Measurements from ENCODE around the gene TMPRSS6. TPM values are rescaled to one million over a fixed set of nuclear protein-coding genes. Genes with fewer than 3 reads are reported as not detected.

TMPRSS6 gene
- total RNA-seq, 1 donor from 2014 or later = not detected

GRCh38 chr22:37111156-37111717 lies 1.7 kb upstream of the TMPRSS6 start:
- no peak for TF ChIP-seq POLR2A (IDR thresholded peaks at IDR 0.05)
- TF ChIP-seq POLR2AphosphoS5 (IDR thresholded peaks at IDR 0.05; ENCODE audit: insufficient read depth in 1 of 2, low read depth in 1 of 2) = no peak
- no peak for TF ChIP-seq CTCF (IDR thresholded peaks at IDR 0.05)
- no peak overlapping the region for H3K27ac ChIP-seq
- no peak for DNase-seq (ENCODE audit: extremely low spot score in 2 of 2)
- no peaks in the 10 kb centered on the region for H3K27me3 ChIP-seq
- no peaks in the 10 kb centered on the region for H3K4me1 ChIP-seq
- H3K4me3 ChIP-seq = no peak overlapping the region
- no peaks in the 10 kb centered on the region for H3K9me3 ChIP-seq
- intact Hi-C loops (cut with DNase I) = no loop called here
- H3K36me3 ChIP-seq = no peaks in the 10 kb centered on the region

- Histone ChIP-seq H3K36me3 (no peaks in the 10 kb centered on the region), H3K27ac (no peak overlapping the region), H3K27me3 (no peaks in the 10 kb centered on the region), H3K9me3 (no peaks in the 10 kb centered on the region), H3K4me3 (no peak overlapping the region), H3K4me1 (no peaks in the 10 kb centered on the region)
- intact Hi-C loops (cut with DNase I) = no loop called here
- no peak for DNase-seq (ENCODE audit: extremely low spot score in 2 of 2)
- TF ChIP-seq POLR2A (IDR thresholded peaks at IDR 0.05) = no peak
- TF ChIP-seq POLR2AphosphoS5 (IDR thresholded peaks at IDR 0.05; ENCODE audit: insufficient read depth in 1 of 2, low read depth in 1 of 2) = no peak
- TF ChIP-seq CTCF (IDR thresholded peaks at IDR 0.05) = no peak
These were observed 1.5 kb downstream of the TMPRSS6 start for GRCh38 chr22:37107816-37108621.

GRCh38 chr22:37105990-37106389 lies 3.5 kb downstream of the TMPRSS6 start:
- H3K4me1 ChIP-seq = no peaks in the 10 kb centered on the region
- H3K27me3 ChIP-seq = no peaks in the 10 kb centered on the region
- intact Hi-C loops (cut with DNase I) = no loop called here
- no peak overlapping the region for H3K27ac ChIP-seq
- no peaks in the 10 kb centered on the region for H3K9me3 ChIP-seq
- H3K4me3 ChIP-seq = no peak overlapping the region
- no peak for DNase-seq (ENCODE audit: extremely low spot score in 2 of 2)
- TF ChIP-seq CTCF (IDR thresholded peaks at IDR 0.05) (no peak), POLR2A (IDR thresholded peaks at IDR 0.05) (no peak), POLR2AphosphoS5 (IDR thresholded peaks at IDR 0.05; ENCODE audit: insufficient read depth in 1 of 2, low read depth in 1 of 2) (no peak)
- no peaks in the 10 kb centered on the region for H3K36me3 ChIP-seq

GRCh38 chr22:37105154-37105553 lies 4.4 kb downstream of the TMPRSS6 start:
- Histone ChIP-seq H3K27me3 (no peaks in the 10 kb centered on the region), H3K4me3 (no peak overlapping the region), H3K27ac (no peak overlapping the region), H3K4me1 (no peaks in the 10 kb centered on the region), H3K36me3 (no peaks in the 10 kb centered on the region), H3K9me3 (no peaks in the 10 kb centered on the region)
- intact Hi-C loops (cut with DNase I) = no loop called here
- TF ChIP-seq CTCF (IDR thresholded peaks at IDR 0.05) = no peak
- TF ChIP-seq POLR2AphosphoS5 (IDR thresholded peaks at IDR 0.05; ENCODE audit: insufficient read depth in 1 of 2, low read depth in 1 of 2) = no peak
- TF ChIP-seq POLR2A (IDR thresholded peaks at IDR 0.05) = no peak
- DNase-seq (ENCODE audit: extremely low spot score in 2 of 2) = no peak
